Left lung (tissue), 10 donors: Measurements from ENCODE around the gene COMMD1. TPM values are rescaled to one million over a fixed set of nuclear protein-coding genes. Genes with fewer than 3 reads are reported as not detected.

Source experiments
- ATAC-seq: fragments of 200-7000 bp; cut with Tn5 transposase; one replicate; pipeline ENCODE4 v1.9.1; 2020; ENCODE audit warnings: moderate library complexity
- DNase-seq, 4 donors: peaks; one replicate each; pipeline ENCODE4 v3.0.0-alpha.2; 2013 to 2020
- H3K27ac ChIP-seq, 2 donors: fragments of 200-600 bp; sonication (generic) in 1 of 2; one replicate each; pipeline versions ENCODE4 v1.5.0 to v1.8.0; 2020 to 2021
- H3K27me3 ChIP-seq, 2 donors: fragments of 200-600 bp; sonication (generic) in 1 of 2; one replicate each; pipeline versions ENCODE4 v1.5.0 to v1.8.0; 2020 to 2021
- H3K36me3 ChIP-seq, 2 donors: fragments of 200-600 bp; sonication (generic) in 1 of 2; one replicate each; pipeline versions ENCODE4 v1.5.0 to v1.8.0; 2020 to 2021
- H3K4me1 ChIP-seq, 2 donors: fragments of 200-600 bp; one replicate each; pipeline ENCODE4 v1.8.0; 2021
- H3K4me3 ChIP-seq, 2 donors: fragments of 200-600 bp; sonication (generic) in 1 of 2; one replicate each; pipeline versions ENCODE4 v1.5.0 to v1.8.0; 2020 to 2021; ENCODE audit warnings: mild to moderate bottlenecking in 1 of 2
- H3K9me3 ChIP-seq, 2 donors: fragments of 200-600 bp; sonication (generic) in 1 of 2; one replicate each; pipeline versions ENCODE4 v1.5.0 to v1.8.0; 2020 to 2021
- intact Hi-C, 2 donors: fragments of 100-400 bp; cut with DNase I; formaldehyde crosslinking; loops; one replicate each; pipeline versions ENCODE4 v1.11.2 to v1.14.2; 2022
- polyA plus RNA-seq, 6 donors: library from polyadenylated mRNA; unstranded; fragments of 120-200 nt; gene quantifications; one replicate each; pipeline ENCODE4 v1.2.1, GENCODE V29; 2013; ENCODE audit not compliant: insufficient read length in 6 of 6
- total RNA-seq, 2 donors: library from RNA; stranded (reverse); fragmentation: NEBNext Ultra II Directional; extraction: Animal tissue kit (Norgen Biotek cat#: 25700); gene quantifications; one replicate each; pipeline ENCODE4 v1.2.1, GENCODE V29; 2021
- TF ChIP-seq, protein P1 (sequence below), 2 donors: fragments of 200-600 bp; sonication (generic) in 1 of 2; IDR thresholded peaks; one replicate each; pipeline versions ENCODE4 v1.5.0 to v1.8.0; 2021; ENCODE audit warnings: antibody characterized with exemption in 2 of 2
- donor health status: DM: no; HTN: yes; CAD: no.
- donor health status: DM: no; HTN: no; CAD: no.

Gene COMMD1
- total and polyA plus RNA-seq, 8 donors, result 34.1 to 91.5 (median 77.3) TPM

- Histone ChIP-seq H3K4me1 (no peaks in the 10 kb centered on the region), H3K9me3 (no peaks in the 10 kb centered on the region), H3K4me3 (no peak overlapping the region), H3K27me3 (no peaks in the 10 kb centered on the region), H3K36me3 (no peaks in the 10 kb centered on the region), H3K27ac (no peak overlapping the region)
- intact Hi-C loops, result no loop called here
- DNase-seq (no peak), ATAC-seq (no peak)
- TF ChIP-seq, protein P1, sequence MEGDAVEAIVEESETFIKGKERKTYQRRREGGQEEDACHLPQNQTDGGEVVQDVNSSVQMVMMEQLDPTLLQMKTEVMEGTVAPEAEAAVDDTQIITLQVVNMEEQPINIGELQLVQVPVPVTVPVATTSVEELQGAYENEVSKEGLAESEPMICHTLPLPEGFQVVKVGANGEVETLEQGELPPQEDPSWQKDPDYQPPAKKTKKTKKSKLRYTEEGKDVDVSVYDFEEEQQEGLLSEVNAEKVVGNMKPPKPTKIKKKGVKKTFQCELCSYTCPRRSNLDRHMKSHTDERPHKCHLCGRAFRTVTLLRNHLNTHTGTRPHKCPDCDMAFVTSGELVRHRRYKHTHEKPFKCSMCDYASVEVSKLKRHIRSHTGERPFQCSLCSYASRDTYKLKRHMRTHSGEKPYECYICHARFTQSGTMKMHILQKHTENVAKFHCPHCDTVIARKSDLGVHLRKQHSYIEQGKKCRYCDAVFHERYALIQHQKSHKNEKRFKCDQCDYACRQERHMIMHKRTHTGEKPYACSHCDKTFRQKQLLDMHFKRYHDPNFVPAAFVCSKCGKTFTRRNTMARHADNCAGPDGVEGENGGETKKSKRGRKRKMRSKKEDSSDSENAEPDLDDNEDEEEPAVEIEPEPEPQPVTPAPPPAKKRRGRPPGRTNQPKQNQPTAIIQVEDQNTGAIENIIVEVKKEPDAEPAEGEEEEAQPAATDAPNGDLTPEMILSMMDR (IDR thresholded peaks at IDR 0.05), result no peak
Observed at GRCh38 chr2:61966087-61966727, 60.7 kb downstream of the COMMD1 start.

DNA sequence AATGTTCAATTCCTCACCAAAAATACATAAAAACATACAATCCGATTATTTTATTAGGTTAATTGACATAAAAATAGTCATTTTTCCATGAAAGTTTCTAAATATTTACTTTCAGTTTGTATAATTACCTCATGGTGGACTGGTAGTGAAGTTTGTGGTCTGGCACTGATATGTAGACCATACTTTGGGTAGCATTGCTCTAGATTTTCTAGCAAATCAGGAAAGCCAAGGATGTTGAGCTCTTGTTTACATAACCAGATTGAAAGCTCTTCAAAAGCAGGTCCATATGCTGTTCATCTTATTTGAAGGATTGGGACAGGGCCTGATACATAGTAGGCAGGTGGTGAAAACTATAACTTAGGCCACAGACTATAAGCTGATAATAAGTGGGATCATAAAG lies 61.8 kb downstream of the COMMD1 start:
- no peak overlapping the region for H3K27ac ChIP-seq
- ATAC-seq (no peak), DNase-seq (no peak)
- H3K36me3 ChIP-seq, result no peaks in the 10 kb centered on the region
- H3K4me1 ChIP-seq, result no peaks in the 10 kb centered on the region
- intact Hi-C loops, result no loop called here
- H3K9me3 ChIP-seq, result no peaks in the 10 kb centered on the region
- no peaks in the 10 kb centered on the region for H3K27me3 ChIP-seq
- no peak overlapping the region for H3K4me3 ChIP-seq
- TF ChIP-seq, protein P1 (IDR thresholded peaks at IDR 0.05), result no peak

GRCh38 chr2:61969376-61969775 lies 63.9 kb downstream of the COMMD1 start:
- Histone ChIP-seq H3K27me3 (no peaks in the 10 kb centered on the region), H3K36me3 (no peaks in the 10 kb centered on the region), H3K9me3 (no peaks in the 10 kb centered on the region), H3K4me1 (no peaks in the 10 kb centered on the region), H3K27ac (no peak overlapping the region), H3K4me3 (no peak overlapping the region)
- intact Hi-C loops, result no loop called here
- ATAC-seq (no peak), DNase-seq (no peak)
- TF ChIP-seq, protein P1 (IDR thresholded peaks at IDR 0.05), result no peak

DNA sequence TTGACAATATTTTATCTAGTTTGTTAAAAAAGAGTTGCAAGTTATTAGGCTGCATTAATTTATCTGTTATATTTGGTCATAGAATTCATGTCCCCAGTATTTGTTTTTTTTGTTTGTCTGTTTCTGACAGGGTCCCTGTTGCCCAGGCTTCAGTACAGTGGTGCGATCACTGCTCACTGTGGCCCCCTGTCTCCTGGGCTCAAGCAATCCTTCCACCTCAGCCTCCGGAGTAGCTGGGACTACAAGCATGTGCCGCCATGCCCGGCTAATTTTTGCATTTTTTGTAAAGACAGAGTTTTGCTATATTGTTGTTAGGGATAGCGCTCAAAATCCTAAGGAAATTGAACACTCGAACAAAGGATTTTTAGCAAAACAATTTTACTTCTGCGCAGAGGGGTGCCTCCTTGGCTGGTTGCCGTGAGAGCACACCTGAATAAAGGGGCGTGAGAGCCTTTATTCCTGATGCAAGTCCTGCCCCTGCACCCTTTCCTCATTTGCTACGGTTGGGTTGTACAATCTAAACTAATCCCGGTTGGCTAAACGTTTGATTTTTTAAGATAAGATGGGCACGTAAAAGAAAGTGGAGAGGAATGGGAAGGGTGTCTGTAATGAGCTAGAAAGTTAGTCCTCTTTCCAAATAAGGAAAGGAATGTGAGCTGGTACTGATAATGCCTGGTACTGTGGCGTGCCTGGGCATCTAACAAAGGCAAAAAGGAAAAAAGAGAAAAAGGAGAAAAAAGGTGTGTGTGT lies 65.5 kb downstream of the COMMD1 start:
- TF ChIP-seq, protein P1 (IDR thresholded peaks at IDR 0.05), result no peak
- peak; percentile 53 for ATAC-seq
- Histone ChIP-seq H3K27ac (no peak overlapping the region), H3K9me3 (no peaks in the 10 kb centered on the region), H3K36me3 (no peaks in the 10 kb centered on the region), H3K27me3 (no peaks in the 10 kb centered on the region), H3K4me1 (no peaks in the 10 kb centered on the region), H3K4me3 (no peak overlapping the region)
- intact Hi-C loops, result no loop called here
- DNase-seq, result no peak

DNA sequence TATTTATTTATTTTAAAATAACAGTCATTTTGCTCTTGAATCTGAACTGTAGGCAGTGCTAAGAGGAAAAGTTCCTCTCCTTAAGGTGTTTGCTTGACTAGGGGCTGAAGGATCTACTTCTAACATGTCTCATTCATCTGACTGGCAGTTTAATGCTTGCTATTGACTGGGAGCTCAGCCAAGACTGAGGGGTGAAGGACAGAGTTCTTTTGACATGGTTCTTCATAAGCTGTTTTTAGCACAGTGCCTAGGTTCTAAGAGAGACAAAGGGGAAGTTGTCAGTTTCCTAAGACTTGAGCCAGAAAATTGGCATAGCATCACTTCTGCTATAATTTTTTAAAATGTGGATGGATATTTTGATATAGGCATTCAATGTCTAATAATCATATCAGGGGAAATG lies 73.0 kb downstream of the COMMD1 start:
- peaks cover 0 to 17% of the 10 kb centered on the region in 2 donors for H3K9me3 ChIP-seq
- intact Hi-C loops, result no loop called here
- H3K27ac ChIP-seq, result no peak overlapping the region
- no peak overlapping the region for H3K4me3 ChIP-seq
- H3K4me1 ChIP-seq, result peaks cover 4% of the 10 kb centered on the region in 2 donors
- no peaks in the 10 kb centered on the region for H3K27me3 ChIP-seq
- H3K36me3 ChIP-seq, result no peaks in the 10 kb centered on the region
- ATAC-seq, result peak; percentile 96
- DNase-seq, result peak in 2 of 4 donors; percentile 30 to 47
- TF ChIP-seq, protein P1 (IDR thresholded peaks at IDR 0.05), result no peak
